Mesenchymal stem cell (in vitro differentiated cells and primary cell): ENCODE results near the gene BMPR1B.

Source experiments
- DNase-seq: peaks from one replicate; pipeline ENCODE4 v3.0.0-alpha.2; 2013
- H2AFZ ChIP-seq: one replicate; pipeline ENCODE4 v1.6.1; 2013; ENCODE audit warnings: low read depth, mild to moderate bottlenecking, control low read depth, inconsistent platforms, low read length, moderate library complexity
- H2AK5ac ChIP-seq: 2 replicates; pipeline ENCODE4 v1.6.1; 2013; ENCODE audit warnings: low read length, moderate library complexity, mild to moderate bottlenecking, inconsistent platforms; ENCODE audit not compliant: severe bottlenecking
- H2BK120ac ChIP-seq: one replicate; pipeline ENCODE4 v1.6.1; 2013; ENCODE audit warnings: low read depth, mild to moderate bottlenecking, inconsistent platforms, low read length, moderate library complexity
- H2BK12ac ChIP-seq, 2 experiments: one replicate each; pipeline ENCODE4 v1.6.1; 2013; ENCODE audit warnings: inconsistent platforms in 2 of 2, low read length in 2 of 2, mild to moderate bottlenecking in 2 of 2, moderate library complexity in 2 of 2, control low read depth in 1 of 2
- H2BK15ac ChIP-seq: one replicate; pipeline ENCODE4 v1.6.1; 2013; ENCODE audit warnings: mild to moderate bottlenecking, low read depth, inconsistent platforms; ENCODE audit not compliant: poor library complexity, severe bottlenecking
- H2BK5ac ChIP-seq: 2 replicates; pipeline ENCODE4 v1.6.1; 2013; ENCODE audit warnings: low read depth, mild to moderate bottlenecking, low read length, control low read depth, inconsistent platforms; ENCODE audit not compliant: poor library complexity, severe bottlenecking
- H3K14ac ChIP-seq, 2 experiments: one replicate each; pipeline ENCODE4 v1.6.1; 2013; ENCODE audit warnings: inconsistent platforms in 2 of 2, low read length in 2 of 2, control low read depth in 1 of 2, mild to moderate bottlenecking in 1 of 2, moderate library complexity in 1 of 2
- H3K18ac ChIP-seq, 2 experiments: one replicate each; pipeline ENCODE4 v1.6.1; 2013; ENCODE audit warnings: inconsistent platforms in 2 of 2, low read length in 2 of 2, control low read depth in 1 of 2, low read depth in 1 of 2, mild to moderate bottlenecking in 1 of 2
- H3K23ac ChIP-seq, 2 experiments: one replicate each; pipeline ENCODE4 v1.6.1; 2013; ENCODE audit warnings: inconsistent platforms in 2 of 2, low read length in 2 of 2, mild to moderate bottlenecking in 2 of 2, moderate library complexity in 2 of 2, control low read depth in 1 of 2
- H3K27ac ChIP-seq: 2 replicates; pipeline ENCODE4 v1.5.1; 2013; ENCODE audit warnings: mild to moderate bottlenecking, moderate library complexity, low read length, control low read depth, inconsistent platforms; ENCODE audit not compliant: poor library complexity, severe bottlenecking
- H3K27me3 ChIP-seq, 2 experiments: 2 replicates each; pipeline versions ENCODE4 v1.6.1 to v1.7.0; 2013; ENCODE audit warnings: low read length in 2 of 2, mild to moderate bottlenecking in 2 of 2, moderate library complexity in 2 of 2, control low read depth in 1 of 2, inconsistent platforms in 1 of 2; ENCODE audit not compliant: control insufficient read depth in 1 of 2, insufficient read depth in 1 of 2
- H3K36me3 ChIP-seq, 2 experiments: 2 replicates each; pipeline versions ENCODE4 v1.6.1 to v1.7.0; 2013; ENCODE audit warnings: low read length in 2 of 2, control low read depth in 1 of 2, inconsistent platforms in 1 of 2, low read depth in 1 of 2, mild to moderate bottlenecking in 1 of 2; ENCODE audit not compliant: insufficient read depth in 2 of 2, control insufficient read depth in 1 of 2
- H3K4ac ChIP-seq, 2 experiments: one replicate each; pipeline ENCODE4 v1.6.1; 2013; ENCODE audit warnings: inconsistent platforms in 2 of 2, low read length in 2 of 2, mild to moderate bottlenecking in 2 of 2, moderate library complexity in 2 of 2, control low read depth in 1 of 2, low read depth in 1 of 2
- H3K4me1 ChIP-seq: 2 replicates; pipeline ENCODE4 v1.6.1; 2013; ENCODE audit warnings: low read depth, low read length, control low read depth; ENCODE audit not compliant: control insufficient read depth, insufficient read depth
- H3K4me2 ChIP-seq: 2 replicates; pipeline ENCODE4 v1.6.1; 2013; ENCODE audit warnings: low read length, mild to moderate bottlenecking, inconsistent platforms; ENCODE audit not compliant: poor library complexity, severe bottlenecking
- H3K4me3 ChIP-seq, 2 experiments: 2 replicates each; pipeline versions ENCODE4 v1.5.1 to v1.7.0; 2013; ENCODE audit warnings: low read length in 2 of 2, mild to moderate bottlenecking in 2 of 2, control low read depth in 1 of 2, low read depth in 1 of 2; ENCODE audit not compliant: insufficient read depth in 1 of 2
- H3K79me1 ChIP-seq: replicated peaks from 2 replicates; pipeline ENCODE4 v1.6.1; 2013; ENCODE audit warnings: mild to moderate bottlenecking, control low read depth, low read length, inconsistent platforms; ENCODE audit not compliant: poor library complexity, severe bottlenecking
- H3K9ac ChIP-seq: 2 replicates; pipeline ENCODE4 v1.7.0; 2013; ENCODE audit warnings: mild to moderate bottlenecking, low read length, moderate library complexity
- H3K9me3 ChIP-seq: 2 replicates; pipeline ENCODE4 v1.7.0; 2013; ENCODE audit warnings: mild to moderate bottlenecking, low read length; ENCODE audit not compliant: control insufficient read depth
- H4K8ac ChIP-seq: one replicate; pipeline ENCODE4 v1.6.1; 2013; ENCODE audit warnings: inconsistent platforms, mild to moderate bottlenecking, low read length, moderate library complexity
- H4K91ac ChIP-seq: one replicate; pipeline ENCODE4 v1.6.1; 2013; ENCODE audit warnings: mild to moderate bottlenecking, low read length, inconsistent platforms
- WGBS: methylation state at CpG from one replicate; pipeline ENCODE4 v1.1.7; 2013; ENCODE audit warnings: mixed read lengths; 5-methylcytosine and 5-hydroxymethylcytosine counted together

Gene BMPR1B

GRCh38 chr4:94947681-94948108, 189.9 kb downstream of the BMPR1B start:
- H3K79me1 ChIP-seq: no peaks in the 10 kb centered on the region
- no peak overlapping the region for H2AK5ac ChIP-seq
- no peak overlapping the region for H3K18ac ChIP-seq
- no peaks in the 10 kb centered on the region for H3K27me3 ChIP-seq
- no peak overlapping the region for H2BK12ac ChIP-seq
- H3K14ac ChIP-seq: no peak overlapping the region
- no peak overlapping the region for H3K4me3 ChIP-seq
- no peak overlapping the region for H2BK120ac ChIP-seq
- no peaks in the 10 kb centered on the region for H3K9me3 ChIP-seq
- H3K4me1 ChIP-seq: no peaks in the 10 kb centered on the region
- H3K4me2 ChIP-seq: no peak overlapping the region
- H2BK15ac ChIP-seq: no peak overlapping the region
- no peak overlapping the region for H3K4ac ChIP-seq
- H4K8ac ChIP-seq: no peak overlapping the region
- H2AFZ ChIP-seq: no peak overlapping the region
- WGBS: 95% methylated on average over 4 of the region's 4 CpGs
- no peak overlapping the region for H3K23ac ChIP-seq
- no peak overlapping the region for H3K9ac ChIP-seq
- no peak for DNase-seq
- no peak overlapping the region for H3K27ac ChIP-seq
- H2BK5ac ChIP-seq: no peak overlapping the region
- H3K36me3 ChIP-seq: no peaks in the 10 kb centered on the region
- no peak overlapping the region for H4K91ac ChIP-seq

- H3K18ac ChIP-seq: no peak overlapping the region
- no peak overlapping the region for H4K8ac ChIP-seq
- no peaks in the 10 kb centered on the region for H3K36me3 ChIP-seq
- 94% methylated on average over 2 of the region's 2 CpGs for WGBS
- no peak overlapping the region for H3K4me2 ChIP-seq
- no peak overlapping the region for H2BK12ac ChIP-seq
- H3K4me1 ChIP-seq: no peaks in the 10 kb centered on the region
- H3K4ac ChIP-seq: no peak overlapping the region
- no peak overlapping the region for H3K14ac ChIP-seq
- no peaks in the 10 kb centered on the region for H3K9me3 ChIP-seq
- no peak overlapping the region for H2BK5ac ChIP-seq
- no peak overlapping the region for H3K23ac ChIP-seq
- H3K27me3 ChIP-seq: no peaks in the 10 kb centered on the region
- DNase-seq: no peak
- no peak overlapping the region for H3K4me3 ChIP-seq
- no peak overlapping the region for H2BK120ac ChIP-seq
- no peak overlapping the region for H2BK15ac ChIP-seq
- no peak overlapping the region for H4K91ac ChIP-seq
- H3K27ac ChIP-seq: no peak overlapping the region
- no peak overlapping the region for H2AK5ac ChIP-seq
- no peaks in the 10 kb centered on the region for H3K79me1 ChIP-seq
- no peak overlapping the region for H2AFZ ChIP-seq
- no peak overlapping the region for H3K9ac ChIP-seq
Observed at GRCh38 chr4:94954251-94954650, 196.5 kb downstream of the BMPR1B start.

GRCh38 chr4:94957030-94957429, 199.3 kb downstream of the BMPR1B start:
- no peak overlapping the region for H4K8ac ChIP-seq
- DNase-seq: no peak
- no peak overlapping the region for H2BK12ac ChIP-seq
- H4K91ac ChIP-seq: no peak overlapping the region
- no peak overlapping the region for H2BK120ac ChIP-seq
- no peaks in the 10 kb centered on the region for H3K27me3 ChIP-seq
- no peak overlapping the region for H3K18ac ChIP-seq
- H2AK5ac ChIP-seq: no peak overlapping the region
- no peaks in the 10 kb centered on the region for H3K9me3 ChIP-seq
- no peak overlapping the region for H3K4me2 ChIP-seq
- no peak overlapping the region for H3K14ac ChIP-seq
- no peak overlapping the region for H3K4me3 ChIP-seq
- no peaks in the 10 kb centered on the region for H3K79me1 ChIP-seq
- H2BK15ac ChIP-seq: no peak overlapping the region
- H3K4ac ChIP-seq: no peak overlapping the region
- H3K27ac ChIP-seq: no peak overlapping the region
- H3K9ac ChIP-seq: no peak overlapping the region
- no peak overlapping the region for H2AFZ ChIP-seq
- H2BK5ac ChIP-seq: no peak overlapping the region
- no peaks in the 10 kb centered on the region for H3K36me3 ChIP-seq
- WGBS: 63% methylated on average over 3 of the region's 3 CpGs
- H3K4me1 ChIP-seq: no peaks in the 10 kb centered on the region
- no peak overlapping the region for H3K23ac ChIP-seq

GRCh38 chr4:94959307-94959706, 201.6 kb downstream of the BMPR1B start:
- H2BK5ac ChIP-seq: no peak overlapping the region
- no peak overlapping the region for H2AFZ ChIP-seq
- H4K91ac ChIP-seq: no peak overlapping the region
- H2BK12ac ChIP-seq: no peak overlapping the region
- no peak overlapping the region for H2BK120ac ChIP-seq
- H2BK15ac ChIP-seq: no peak overlapping the region
- peaks cover 3% of the 10 kb centered on the region for H3K9me3 ChIP-seq
- no peak overlapping the region for H3K18ac ChIP-seq
- no peak overlapping the region for H3K4me3 ChIP-seq
- H3K4me2 ChIP-seq: no peak overlapping the region
- H3K14ac ChIP-seq: no peak overlapping the region
- H2AK5ac ChIP-seq: no peak overlapping the region
- no peaks in the 10 kb centered on the region for H3K36me3 ChIP-seq
- no peaks in the 10 kb centered on the region for H3K4me1 ChIP-seq
- no peak overlapping the region for H4K8ac ChIP-seq
- H3K4ac ChIP-seq: no peak overlapping the region
- 100% methylated on average over 1 of the region's 1 CpG for WGBS
- no peak for DNase-seq
- H3K23ac ChIP-seq: no peak overlapping the region
- H3K27ac ChIP-seq: no peak overlapping the region
- no peaks in the 10 kb centered on the region for H3K79me1 ChIP-seq
- H3K9ac ChIP-seq: no peak overlapping the region
- H3K27me3 ChIP-seq: no peaks in the 10 kb centered on the region
